Measurements from ENCODE around the gene EFNA5.

EFNA5 gene

GRCh38 chr5:107567901-107568671 is 102.7 kb downstream of the EFNA5 start:
- no peak for DNase-seq

DNA sequence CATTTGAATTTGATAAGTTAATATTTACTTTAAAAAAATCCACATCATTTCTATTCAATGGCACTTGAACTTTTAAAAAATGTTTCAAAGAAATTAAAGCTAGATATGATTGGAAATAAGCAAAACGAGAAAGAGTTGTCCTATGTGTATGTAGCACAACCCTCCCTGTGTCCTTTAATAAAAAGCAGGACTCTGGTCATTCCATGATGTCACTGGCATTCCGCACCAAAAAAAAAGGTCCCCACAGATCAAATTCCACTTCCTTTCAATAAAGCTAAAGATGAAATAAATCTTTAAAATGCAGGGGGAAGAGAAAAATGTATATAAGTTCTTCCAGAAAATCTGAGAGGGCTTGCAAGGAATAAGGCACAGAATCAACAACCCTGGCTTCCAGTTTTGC is 103.8 kb downstream of the EFNA5 start:
- DNase-seq: no peak

- no peak for DNase-seq
These were observed 104.7 kb downstream of the EFNA5 start for GRCh38 chr5:107565791-107566767.

- no peak for DNase-seq
These were observed 105.8 kb downstream of the EFNA5 start for GRCh38 chr5:107564931-107565372.

DNA sequence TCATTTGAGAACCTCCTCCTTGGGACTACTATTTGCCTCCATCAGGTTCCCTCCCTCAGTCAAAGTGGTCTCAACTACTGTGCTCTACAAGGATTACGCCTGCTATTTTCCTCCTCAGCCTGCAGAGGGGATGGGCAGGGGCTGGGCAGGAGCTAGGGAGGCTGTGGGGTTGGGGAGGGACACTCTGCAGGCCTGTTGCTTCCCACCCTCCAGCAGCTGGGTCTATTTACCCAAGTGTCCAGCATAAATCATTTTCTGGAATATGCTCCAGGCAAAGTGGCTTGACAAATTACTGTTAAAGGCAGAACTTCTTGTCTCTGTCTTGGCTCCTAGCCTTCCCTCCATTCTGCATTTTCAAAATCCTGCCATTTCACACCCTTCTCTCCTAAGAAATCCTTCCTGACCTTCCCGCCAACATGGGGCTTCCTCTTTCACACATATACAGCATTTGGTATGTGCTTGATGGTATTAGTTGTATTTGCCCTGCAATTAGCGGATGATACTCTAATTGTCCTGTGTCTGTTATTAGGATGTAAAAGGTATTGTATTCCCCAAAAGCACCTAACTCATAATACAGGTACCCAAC is 106.7 kb downstream of the EFNA5 start:
- DNase-seq: no peak

DNA sequence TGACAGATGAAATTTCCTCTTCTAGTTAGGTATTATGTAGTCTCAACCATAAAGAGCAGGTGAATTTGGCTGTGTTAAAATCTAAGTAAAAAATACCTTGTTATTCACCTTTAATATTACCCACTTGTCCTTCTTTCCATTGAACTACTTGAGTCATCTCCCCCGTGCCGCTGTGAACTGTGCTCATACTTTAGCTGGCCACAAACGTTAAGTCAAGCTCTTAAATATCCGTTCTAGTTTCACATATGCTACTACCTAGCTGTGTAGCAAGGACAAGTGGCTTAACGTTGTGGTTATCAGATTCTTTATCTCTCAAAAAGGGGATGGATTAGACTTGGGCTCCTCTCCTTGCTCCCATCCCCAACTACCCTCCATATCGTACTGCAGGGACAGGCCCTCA is 110.4 kb downstream of the EFNA5 start:
- no peak for DNase-seq

DNA sequence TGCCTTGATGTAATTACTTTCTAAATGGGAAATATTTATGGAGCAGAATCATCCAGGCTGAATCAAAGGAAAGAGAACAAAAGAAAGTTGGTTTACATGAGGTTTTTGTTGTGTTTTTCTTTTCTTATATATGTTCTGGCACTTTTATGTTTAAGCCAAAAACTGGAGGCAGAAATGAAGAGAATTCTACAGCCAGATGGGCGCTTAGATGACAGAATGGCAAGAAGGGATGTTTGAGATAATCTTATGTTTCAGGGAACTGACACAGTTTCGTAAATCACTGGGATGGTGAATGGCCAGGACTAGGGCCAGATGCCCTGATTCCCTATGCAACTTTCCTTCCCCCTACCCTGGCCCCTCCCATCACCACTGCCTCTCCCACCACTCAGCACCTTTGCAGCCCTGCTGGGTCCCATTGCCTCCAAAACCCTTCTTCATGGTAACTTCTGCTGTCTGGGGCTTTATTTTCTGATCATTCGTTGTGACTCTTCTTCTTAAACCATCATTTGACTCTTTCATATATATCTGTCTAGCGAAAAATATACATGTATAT is 111.8 kb downstream of the EFNA5 start:
- no peak for DNase-seq

DNA sequence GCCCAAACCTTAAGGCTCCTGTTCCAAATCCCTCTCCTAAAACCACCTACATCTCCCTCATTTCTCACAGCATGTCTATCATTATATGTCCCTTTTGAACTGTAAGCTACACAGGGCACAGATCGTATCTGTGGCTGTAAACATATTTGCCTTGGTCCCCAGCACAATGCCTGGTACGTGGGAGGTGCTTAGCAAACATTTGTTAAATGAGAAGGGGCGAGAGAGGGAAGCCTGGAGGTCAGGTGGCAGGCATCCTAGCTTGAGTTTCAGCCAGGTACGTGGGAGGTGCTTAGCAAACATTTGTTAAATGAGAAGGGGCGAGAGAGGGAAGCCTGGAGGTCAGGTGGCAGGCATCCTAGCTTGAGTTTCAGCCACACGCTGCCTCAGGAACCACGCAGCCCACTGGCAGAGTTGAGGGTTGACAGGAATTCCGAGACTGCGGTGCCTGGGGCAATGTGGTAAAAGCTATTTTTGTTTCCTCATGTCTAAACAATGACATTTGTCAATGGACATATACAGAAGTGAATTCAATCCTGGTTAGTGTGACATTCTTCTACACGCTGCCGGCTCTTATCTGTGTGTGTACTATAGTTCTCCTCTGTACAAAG is 113.6 kb downstream of the EFNA5 start:
- DNase-seq: peak; percentile 49 to 88

GRCh38 chr5:107556575-107556974 is 114.2 kb downstream of the EFNA5 start:
- DNase-seq: no peak

DNA sequence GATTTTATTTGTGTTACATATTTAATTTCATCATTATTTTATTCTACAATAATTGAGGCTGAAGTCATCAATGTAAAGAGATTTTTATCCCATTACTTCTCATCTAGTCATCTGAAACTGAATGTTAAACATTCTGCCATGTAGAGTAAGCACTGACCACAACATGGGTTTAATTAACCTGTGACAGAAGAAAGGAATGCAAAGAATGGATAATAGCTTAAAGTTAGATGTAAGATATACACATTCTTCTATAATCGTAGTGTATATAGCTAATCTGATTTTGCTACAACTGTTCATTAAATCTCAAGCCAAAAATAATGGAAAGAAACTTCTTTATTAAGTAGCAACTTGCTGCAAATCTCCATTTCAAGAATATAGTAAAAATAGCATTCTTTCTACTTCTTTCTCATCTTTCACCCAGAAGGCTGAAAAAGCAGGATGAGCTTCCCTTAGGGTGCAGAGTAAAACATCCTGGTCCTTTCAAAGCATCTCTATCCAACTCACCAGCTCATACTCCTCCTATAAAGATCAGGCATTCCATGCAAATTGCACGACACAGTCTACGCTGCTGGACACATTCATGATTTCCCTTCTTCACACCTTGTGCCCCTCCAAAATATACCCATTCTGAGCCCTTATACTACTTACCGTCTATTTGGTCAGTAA is 115.2 kb downstream of the EFNA5 start:
- DNase-seq: peak; percentile 12 to 54

GRCh38 chr5:107554776-107555424 is 115.8 kb downstream of the EFNA5 start:
- no peak for DNase-seq

DNA sequence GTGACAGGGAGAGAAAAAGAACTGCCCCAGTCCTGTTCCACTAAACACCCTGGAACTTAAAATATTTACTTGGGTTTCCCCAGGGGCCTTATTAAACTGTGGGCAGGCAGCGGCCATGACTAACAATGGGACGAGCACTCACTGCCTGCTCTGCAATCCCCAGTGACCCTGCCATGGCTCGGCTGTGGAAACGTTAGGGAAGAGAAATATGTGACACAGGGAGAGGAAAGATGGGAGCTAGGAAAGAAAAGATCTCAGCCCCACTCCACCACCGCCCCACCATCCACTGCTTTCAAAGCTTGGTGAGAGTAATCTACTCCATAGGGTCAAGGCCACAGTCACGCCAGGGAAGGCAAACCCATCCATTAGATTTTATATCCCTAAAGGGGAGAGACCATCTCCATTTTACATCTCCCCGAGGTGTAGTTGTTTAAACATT is 117.6 kb downstream of the EFNA5 start:
- no peak for DNase-seq

DNA sequence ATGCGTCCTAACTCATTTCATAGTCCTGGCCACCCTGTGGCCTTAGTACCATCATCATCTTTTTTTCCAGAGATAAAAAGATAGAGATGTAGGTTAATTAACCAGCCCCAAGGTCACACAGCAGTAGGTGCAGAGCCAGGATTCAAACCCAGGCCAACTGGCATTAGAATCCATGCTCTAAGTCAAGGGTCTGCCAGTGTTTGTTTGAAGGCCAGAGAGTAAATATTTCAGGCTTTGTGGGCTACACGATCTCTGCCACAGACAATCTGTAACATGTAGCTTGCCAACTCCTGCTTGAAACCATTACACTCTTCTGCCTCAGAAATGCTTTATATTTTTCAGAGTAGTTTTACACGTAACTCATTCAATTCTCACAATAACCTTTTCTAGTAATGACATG is 119.6 kb downstream of the EFNA5 start:
- no peak for DNase-seq

GRCh38 chr5:107549567-107549966 is 121.2 kb downstream of the EFNA5 start:
- DNase-seq: no peak

- no peak for DNase-seq
These were observed 122.3 kb downstream of the EFNA5 start for GRCh38 chr5:107548477-107548876.

DNA sequence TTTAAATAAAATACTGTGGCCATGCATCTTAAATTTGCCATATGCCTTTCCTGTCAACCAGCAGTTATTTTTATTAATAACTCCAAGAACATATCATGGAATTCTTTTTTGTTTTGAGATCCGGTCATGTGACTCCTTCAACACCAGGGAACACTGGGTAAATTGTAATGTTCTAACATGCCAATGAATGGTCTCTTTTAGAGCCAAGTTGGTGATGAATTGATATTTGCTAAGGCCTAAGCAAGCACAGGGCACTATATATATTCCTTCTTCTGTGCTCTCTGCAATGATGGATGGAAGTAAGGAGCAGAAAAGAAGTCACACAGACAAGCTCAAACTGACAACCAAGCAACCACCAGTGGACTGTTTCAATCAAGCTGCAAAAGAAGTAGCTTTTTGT is 124.0 kb downstream of the EFNA5 start:
- DNase-seq: no peak

GRCh38 chr5:107545486-107545885 is 125.3 kb downstream of the EFNA5 start:
- DNase-seq: no peak

- no peak for DNase-seq
These were observed 125.8 kb downstream of the EFNA5 start for GRCh38 chr5:107544967-107545366.

GRCh38 chr5:107544476-107544875 is 126.3 kb downstream of the EFNA5 start:
- DNase-seq: no peak

GRCh38 chr5:107543868-107544267 is 126.9 kb downstream of the EFNA5 start:
- DNase-seq: no peak

- peak; percentile 66 to 79 for DNase-seq
These were observed 127.9 kb downstream of the EFNA5 start for GRCh38 chr5:107542831-107543231.

GRCh38 chr5:107542428-107542827 is 128.3 kb downstream of the EFNA5 start:
- peak; percentile 88 to 96 for DNase-seq

All from SW 1271 (cell line).